GM10266 (cell line): ENCODE measurements around the gene CRYBG2.

Experiments used
- DNase-seq: peaks from one replicate; pipeline ENCODE4 v3.0.0; 2012; ENCODE audit errors: extremely low spot score
- TF ChIP-seq, protein P1 (sequence below): IDR thresholded peaks from 2 replicates; pipeline ENCODE4 v1.5.1; 2012; ENCODE audit warnings: mild to moderate bottlenecking, low read depth; ENCODE audit not compliant: control insufficient read depth, insufficient read depth; ENCODE audit errors: missing control alignments

CRYBG2 gene, protein sequence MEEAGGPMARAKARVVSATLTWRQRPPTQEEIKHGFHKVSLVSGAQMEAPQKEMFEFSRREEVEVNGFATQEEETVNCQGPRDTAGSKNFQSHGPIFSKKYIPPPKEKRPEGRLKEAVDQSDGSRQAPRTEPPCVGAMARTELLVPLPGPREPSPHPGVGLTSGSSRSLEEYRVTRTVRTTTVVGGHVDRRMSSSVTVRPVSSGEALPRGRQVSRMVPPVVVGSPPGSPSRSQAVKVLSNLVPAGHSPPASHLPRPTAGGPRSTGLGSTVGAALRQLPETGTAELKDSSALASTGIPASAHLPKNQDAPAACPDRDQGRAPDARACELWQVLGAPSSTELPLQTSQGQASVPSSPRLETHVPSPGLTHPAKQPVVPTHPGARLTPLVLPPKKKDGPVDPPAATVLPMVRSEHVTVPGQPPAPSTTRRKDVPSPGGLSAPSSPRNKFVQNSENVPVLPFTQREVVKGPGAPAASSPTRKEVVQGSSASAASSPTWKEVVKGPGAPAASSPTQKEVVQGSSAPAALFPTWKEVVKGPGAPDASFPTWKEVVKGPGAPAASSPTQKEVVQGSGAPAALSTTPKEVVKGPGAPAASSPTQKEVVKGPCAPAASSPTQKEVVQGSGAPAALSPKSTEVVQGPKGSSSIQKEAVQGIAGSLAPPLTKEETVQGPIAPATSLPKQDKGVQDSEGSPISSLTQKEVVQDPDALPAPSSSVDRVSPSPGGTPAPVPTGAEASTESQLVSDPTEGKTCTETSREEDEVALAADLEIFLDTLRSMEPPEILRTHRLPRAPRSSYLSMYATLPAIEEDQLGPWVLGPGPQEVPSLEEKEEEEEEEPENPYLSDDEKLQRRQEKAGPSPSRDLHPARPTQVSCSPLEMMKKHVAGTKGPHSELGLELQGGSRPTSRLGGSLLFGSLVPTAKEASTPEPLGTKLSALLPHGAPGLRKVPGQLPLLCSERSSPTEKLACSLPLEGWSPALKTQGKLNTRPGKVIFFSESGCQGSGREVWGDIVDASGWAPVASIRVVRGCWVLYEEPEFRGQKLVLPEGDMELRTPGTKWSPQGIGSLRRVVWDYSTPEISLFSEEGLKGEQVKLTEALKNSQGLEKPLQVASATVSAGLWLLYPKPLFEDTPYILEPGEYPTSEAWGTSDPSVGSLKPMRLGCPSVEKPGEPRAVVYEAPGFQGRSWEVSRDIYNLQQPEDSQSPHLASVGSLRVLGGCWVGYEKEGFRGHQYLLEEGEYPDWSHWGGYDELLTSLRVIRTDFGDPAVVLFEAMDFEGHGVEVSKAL (N-terminal part only)

DNA sequence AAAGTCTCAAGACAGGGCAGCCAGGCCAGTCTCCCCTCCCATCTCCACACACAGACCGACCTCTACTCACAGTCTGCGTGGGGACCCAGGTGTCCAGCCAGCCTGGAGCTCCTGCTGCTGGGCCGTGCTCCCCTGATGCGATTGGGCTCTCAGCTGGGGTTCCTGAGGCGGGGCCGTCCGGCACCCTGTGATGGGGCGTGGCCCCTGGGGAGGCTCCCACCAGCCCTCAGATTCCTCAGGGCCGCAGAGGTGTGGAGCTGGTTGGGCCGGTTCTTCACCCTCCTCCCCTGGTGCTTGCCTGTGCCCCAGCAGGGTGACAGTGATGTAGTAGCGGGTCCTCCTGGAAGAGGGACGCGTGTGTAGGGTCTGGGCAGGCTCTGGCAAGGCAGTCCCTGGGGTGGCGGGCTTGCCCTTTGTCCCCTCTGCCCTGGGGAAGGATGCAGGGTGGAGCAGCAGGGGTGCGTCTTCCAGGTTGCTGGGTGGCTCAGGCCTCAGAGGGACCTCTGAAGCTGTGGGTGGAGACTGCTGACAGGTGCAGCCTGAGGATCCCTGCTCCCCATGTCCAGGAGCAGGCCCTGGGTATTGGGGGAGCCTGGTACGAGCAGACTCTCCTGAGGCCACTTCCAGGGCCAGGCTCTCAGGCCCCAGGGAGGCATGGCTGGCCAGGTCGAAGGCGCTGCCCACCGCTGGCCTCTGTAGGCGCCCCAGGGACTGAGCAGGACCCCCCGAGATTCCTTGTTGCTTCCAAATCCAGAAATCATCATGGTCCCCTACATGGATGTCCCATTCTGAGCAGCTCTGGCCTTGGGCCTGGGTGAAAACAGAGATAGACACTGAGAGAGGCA, at the start of gene CRYBG2:
TSS of gene CRYBG2 (minus strand) at position 155 of the 845 bp plus-strand sequence. CDS start 7,473 bp downstream, outside the sequence.
- TF ChIP-seq, protein P1, sequence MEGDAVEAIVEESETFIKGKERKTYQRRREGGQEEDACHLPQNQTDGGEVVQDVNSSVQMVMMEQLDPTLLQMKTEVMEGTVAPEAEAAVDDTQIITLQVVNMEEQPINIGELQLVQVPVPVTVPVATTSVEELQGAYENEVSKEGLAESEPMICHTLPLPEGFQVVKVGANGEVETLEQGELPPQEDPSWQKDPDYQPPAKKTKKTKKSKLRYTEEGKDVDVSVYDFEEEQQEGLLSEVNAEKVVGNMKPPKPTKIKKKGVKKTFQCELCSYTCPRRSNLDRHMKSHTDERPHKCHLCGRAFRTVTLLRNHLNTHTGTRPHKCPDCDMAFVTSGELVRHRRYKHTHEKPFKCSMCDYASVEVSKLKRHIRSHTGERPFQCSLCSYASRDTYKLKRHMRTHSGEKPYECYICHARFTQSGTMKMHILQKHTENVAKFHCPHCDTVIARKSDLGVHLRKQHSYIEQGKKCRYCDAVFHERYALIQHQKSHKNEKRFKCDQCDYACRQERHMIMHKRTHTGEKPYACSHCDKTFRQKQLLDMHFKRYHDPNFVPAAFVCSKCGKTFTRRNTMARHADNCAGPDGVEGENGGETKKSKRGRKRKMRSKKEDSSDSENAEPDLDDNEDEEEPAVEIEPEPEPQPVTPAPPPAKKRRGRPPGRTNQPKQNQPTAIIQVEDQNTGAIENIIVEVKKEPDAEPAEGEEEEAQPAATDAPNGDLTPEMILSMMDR, result no peak
- no peak for DNase-seq

DNA sequence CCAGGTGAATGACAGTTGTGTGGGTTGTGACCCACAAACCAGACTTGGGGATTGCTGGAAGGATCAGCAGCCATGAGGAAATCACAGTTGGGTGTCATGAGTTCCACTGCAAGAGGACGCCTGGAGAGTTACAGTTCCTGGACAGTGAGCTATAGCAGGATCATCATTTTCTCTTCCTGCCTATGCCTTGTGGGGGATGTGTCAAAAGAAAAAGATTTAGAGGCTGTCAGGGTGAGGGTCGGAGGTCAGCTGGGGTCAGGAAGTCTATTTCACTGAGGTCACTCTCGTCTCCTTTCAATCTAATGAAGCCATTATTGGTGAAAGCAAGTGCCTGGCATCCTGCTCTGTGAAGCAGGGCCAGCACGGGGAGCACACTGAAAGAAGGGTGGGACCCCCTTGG, 49.7 kb upstream of the CRYBG2 start:
- TF ChIP-seq, protein P1, result no peak
- DNase-seq, result no peak

DNA sequence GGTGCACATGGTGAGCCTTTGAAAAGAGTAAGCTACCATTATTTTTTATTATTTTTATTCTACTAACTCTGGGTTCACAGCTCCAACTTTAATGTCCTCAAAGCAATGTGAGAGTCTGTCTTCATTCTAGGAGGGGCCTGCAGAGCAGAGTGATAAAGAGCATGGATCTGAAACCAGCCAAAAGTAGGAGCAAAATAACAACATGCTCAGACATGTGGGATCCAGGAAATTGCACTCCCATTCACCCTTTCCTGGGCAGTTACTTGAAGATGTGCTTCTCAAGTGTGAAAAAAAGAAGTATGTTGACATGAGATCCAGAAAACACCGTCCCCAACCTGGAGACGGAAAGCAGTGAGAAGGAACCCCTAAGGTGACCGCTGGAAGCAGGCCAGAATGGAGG, 48.0 kb upstream of the CRYBG2 start:
- TF ChIP-seq, protein P1, result no peak
- no peak for DNase-seq

DNA sequence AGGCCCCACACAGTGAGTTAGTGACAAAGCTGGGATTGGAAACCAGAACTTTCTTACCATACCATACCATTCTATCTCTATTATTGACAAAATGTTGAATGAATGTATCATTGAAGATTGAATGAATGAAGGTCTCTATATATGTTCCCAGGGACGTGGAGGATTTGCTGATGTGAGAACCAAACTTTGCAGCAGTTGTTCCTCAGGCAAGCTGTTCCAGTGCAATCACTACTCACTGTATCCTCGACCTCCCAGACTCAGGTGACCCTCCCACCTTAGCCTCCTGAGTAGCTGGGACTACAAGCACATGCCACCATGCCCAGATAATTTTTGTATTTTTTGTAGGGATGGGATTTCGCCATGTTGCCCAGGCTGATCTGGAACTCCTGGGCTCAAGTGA, 45.1 kb upstream of the CRYBG2 start:
- TF ChIP-seq, protein P1, result no peak

DNA sequence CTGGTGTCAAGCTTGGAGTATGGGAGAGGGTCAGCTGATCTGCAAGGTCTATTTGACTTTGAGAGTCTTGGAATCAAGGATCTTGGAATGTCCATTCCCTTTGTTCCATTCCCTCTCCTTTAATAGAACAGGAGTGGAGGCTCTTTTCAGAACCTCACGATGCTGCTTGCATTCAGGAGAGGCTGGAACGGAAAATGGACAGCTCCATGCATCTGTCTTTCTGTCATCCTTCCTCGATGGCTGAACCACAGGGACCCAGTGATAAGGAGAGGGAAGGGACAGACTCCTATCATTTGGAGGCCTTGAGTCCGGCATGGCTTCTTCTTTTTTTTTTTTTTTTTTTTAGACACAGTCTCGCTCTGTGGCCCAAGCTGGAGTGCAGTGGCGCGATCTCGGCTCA, 41.8 kb upstream of the CRYBG2 start:
- no peak for DNase-seq
- TF ChIP-seq, protein P1, result no peak

More for the DNA sequence above, 45.1 kb upstream of the CRYBG2 start:
- DNase-seq, result no peak

DNA sequence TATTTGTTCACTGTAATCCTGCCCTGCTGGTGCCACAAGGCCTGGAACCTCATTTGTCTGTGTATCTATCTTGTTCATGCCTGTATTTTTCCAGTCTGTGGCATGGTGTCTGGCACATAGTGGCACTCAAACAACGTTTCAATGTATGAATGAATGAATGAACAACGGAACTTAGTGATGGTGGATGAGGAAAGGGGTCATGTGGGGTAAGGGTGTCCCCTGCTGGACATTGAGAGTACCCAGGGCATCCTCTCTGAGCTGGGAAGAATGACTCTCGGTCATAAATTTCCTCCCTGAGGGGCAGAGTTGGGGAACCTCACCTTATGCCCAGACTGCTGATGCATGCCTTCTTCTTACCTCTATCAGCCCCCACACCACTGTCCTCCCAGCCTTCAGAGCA, 37.5 kb upstream of the CRYBG2 start:
- TF ChIP-seq, protein P1, result peak; percentile 46
- DNase-seq, result no peak
